Endothelial cell of umbilical vein (primary cell): ENCODE results near the gene FLT3. TPM values are rescaled to one million over a fixed set of nuclear protein-coding genes. Genes with fewer than 3 reads are reported as not detected.
"Not testable (repeated sequence)": the region's sequence is repeated elsewhere in the genome, so short reads cannot be mapped to it uniquely, and the experiment has no call there.

Experiments used
- BruUV-seq: library from RNA; stranded (reverse); fragments of 400-500 nt; replicated peaks from 2 replicates; lab custom pipeline; 2021; lab: Mats Ljungman, UMichigan
- CTCF ChIA-PET: fragments of 300-600, 350-600 bp; sonication (Branson Sonifier 250); formaldehyde crosslinking; loops from one replicate; lab custom pipeline; 2021; ENCODE audit warnings: antibody characterized with exemption, inconsistent platforms; lab: Charles Lee
- POLR2A ChIA-PET: fragments of 300-600, 350-600 bp; sonication (Branson Sonifier 250); formaldehyde crosslinking; loops from one replicate; lab custom pipeline; 2021; ENCODE audit warnings: antibody characterized with exemption, inconsistent platforms; lab: Charles Lee
- DNase-seq: peaks from one replicate; pipeline ENCODE4 v3.0.0-alpha.2; 2011; ENCODE audit warnings: low read depth, low spot score
- FAIRE-seq: peaks from 2 replicates; lab custom pipeline; 2011; peaks lifted over from hg19 to GRCh38; lab: Jason Lieb, UNC
- H2AFZ ChIP-seq: 2 replicates; pipeline ENCODE4 v1.6.0; 2012; ENCODE audit warnings: low read depth, low read length, control low read depth, inconsistent platforms
- H3K27ac ChIP-seq: 2 replicates; pipeline ENCODE4 v1.5.1; 2011; ENCODE audit warnings: low read depth, mild to moderate bottlenecking, control low read depth, low read length, moderate library complexity; ENCODE audit not compliant: insufficient read depth
- H3K27me3 ChIP-seq, 2 experiments: 2 replicates each; pipeline versions ENCODE4 v1.6.0 to v1.6.1; 2011; ENCODE audit warnings: low read length in 2 of 2, mixed read lengths in 1 of 2; ENCODE audit not compliant: control insufficient read depth in 2 of 2, insufficient read depth in 2 of 2
- H3K36me3 ChIP-seq, 2 experiments: 2 replicates in 1 of 2; 3 replicates in 1 of 2; pipeline ENCODE4 v1.5.1; 2011; ENCODE audit warnings: low read length in 2 of 2, mild to moderate bottlenecking in 1 of 2, moderate library complexity in 1 of 2; ENCODE audit not compliant: control insufficient read depth in 2 of 2, insufficient read depth in 2 of 2; ENCODE audit errors: extremely low read depth in 1 of 2
- H3K4me1 ChIP-seq: 3 replicates; pipeline ENCODE4 v1.5.1; 2011; ENCODE audit warnings: mild to moderate bottlenecking, low read length; ENCODE audit not compliant: control insufficient read depth, insufficient read depth; ENCODE audit errors: extremely low read depth
- H3K4me2 ChIP-seq: 2 replicates; pipeline ENCODE4 v1.6.1; 2011; ENCODE audit warnings: low read length, control low read depth, mixed read lengths; ENCODE audit not compliant: insufficient read depth
- H3K4me3 ChIP-seq, 3 experiments: fragments of 200-600 bp in 1 of 3; sonication (generic), shearing (Covaris generic) in 1 of 3; replicated peaks in 1 of 3; 2 replicates each; pipeline ENCODE4 v1.5.1; 2011 to 2016; ENCODE audit warnings: control low read depth in 3 of 3, low read length in 3 of 3, mild to moderate bottlenecking in 2 of 3, inconsistent platforms in 1 of 3, low read depth in 1 of 3, moderate library complexity in 1 of 3; ENCODE audit not compliant: insufficient read depth in 1 of 3
- H3K79me2 ChIP-seq: 2 replicates; pipeline ENCODE4 v1.6.0; 2012; ENCODE audit warnings: low read length, inconsistent platforms; ENCODE audit not compliant: control insufficient read depth, insufficient read depth
- H3K9ac ChIP-seq: replicated peaks from 2 replicates; pipeline ENCODE3; 2011; ENCODE audit warnings: low read length, control low read depth; ENCODE audit not compliant: insufficient read depth; ENCODE audit errors: extremely low read depth
- H3K9me1 ChIP-seq: replicated peaks from 3 replicates; pipeline ENCODE4 v1.6.0; 2011; ENCODE audit warnings: mild to moderate bottlenecking, low read length; ENCODE audit not compliant: control insufficient read depth, insufficient read depth; ENCODE audit errors: extremely low read depth
- H3K9me3 ChIP-seq: replicated peaks from 2 replicates; pipeline ENCODE4 v1.5.1; 2012; ENCODE audit warnings: low read length, inconsistent platforms; ENCODE audit not compliant: control insufficient read depth, insufficient read depth
- H4K20me1 ChIP-seq: replicated peaks from 2 replicates; pipeline ENCODE3; 2011; ENCODE audit warnings: mild to moderate bottlenecking, low read length; ENCODE audit not compliant: control insufficient read depth, insufficient read depth; ENCODE audit errors: extremely low read depth
- CTCF ChIP-seq, 2 donors: IDR thresholded peaks; 1 replicate in 1 of 2; 2 replicates in 1 of 2; pipeline ENCODE4 v1.5.1; 2011; ENCODE audit warnings: low read length in 2 of 2, mild to moderate bottlenecking in 2 of 2, moderate library complexity in 2 of 2, control low read depth in 1 of 2, inconsistent platforms in 1 of 2, low read depth in 1 of 2; ENCODE audit not compliant: insufficient read depth in 1 of 2; ENCODE audit errors: extremely low read depth in 1 of 2
- EZH2 ChIP-seq: IDR thresholded peaks from 2 replicates; pipeline ENCODE4 v1.6.1; 2012; ENCODE audit warnings: borderline replicate concordance, low read depth, mild to moderate bottlenecking, moderate library complexity, low read length, inconsistent platforms; ENCODE audit not compliant: severe bottlenecking
- FOS ChIP-seq: IDR thresholded peaks from 2 replicates; pipeline ENCODE4 v1.6.1; 2011; ENCODE audit warnings: mild to moderate bottlenecking, low read length, moderate library complexity, borderline replicate concordance; ENCODE audit not compliant: insufficient read depth
- GATA2 ChIP-seq: IDR thresholded peaks from 2 replicates; pipeline ENCODE4 v1.7.0; 2011; ENCODE audit warnings: low read depth, mild to moderate bottlenecking, moderate library complexity, mixed read lengths, low read length; ENCODE audit not compliant: insufficient read length, insufficient read depth
- JUN ChIP-seq: IDR thresholded peaks from 2 replicates; pipeline ENCODE4 v1.6.1; 2011; ENCODE audit warnings: borderline replicate concordance, low read depth; ENCODE audit not compliant: insufficient read length, insufficient read depth
- MAX ChIP-seq: IDR thresholded peaks from 2 replicates; pipeline ENCODE4 v1.6.1; 2011; ENCODE audit not compliant: insufficient read depth, insufficient read length
- MYC ChIP-seq: IDR thresholded peaks from one replicate; pipeline ENCODE4 v1.6.1; 2011; ENCODE audit warnings: mild to moderate bottlenecking, low read depth, low read length
- POLR2A ChIP-seq: IDR thresholded peaks from 2 replicates; pipeline ENCODE4 v1.6.1; 2012; ENCODE audit warnings: low read depth, mild to moderate bottlenecking, control low read depth, low read length
- POLR2AphosphoS5 ChIP-seq: IDR thresholded peaks from 2 replicates; pipeline ENCODE4 v1.6.1; 2012; ENCODE audit warnings: low read depth, mild to moderate bottlenecking, control low read depth, low read length, moderate library complexity; ENCODE audit not compliant: insufficient read depth
- dilution Hi-C: fragments of 300-500 bp; cut with MboI; formaldehyde crosslinking; loops from one replicate; pipeline ENCODE4 v1.15.0; 2019; ENCODE audit warnings: low sequenced_read_pairs; ENCODE audit not compliant: extremely low pct_ligation_motif_present
- intact Hi-C: fragments of 100-400 bp; cut with micrococcal nuclease; formaldehyde crosslinking; loops from one replicate; pipeline ENCODE4 v1.10.0; 2022
- polyA plus RNA-seq, 4 experiments: library from polyadenylated mRNA; depleted of rRNA in 3 of 4; stranded (reverse) in 3 of 4; unstranded in 1 of 4; fragments of >200 nt; gene quantifications; 2 replicates each; pipeline versions ENCODE4 v1.2.1 to v1.2.3, GENCODE V29; 2011 to 2012; ENCODE audit warnings: missing spikeins in 1 of 4
- total RNA-seq: library from RNA; stranded (reverse); gene quantifications from 2 replicates; pipeline ENCODE4 v1.2.3, GENCODE V29; 2021

Gene FLT3
- total and polyA plus RNA-seq, 2 donors (not counting 3 experiments of a cell fraction or from before 2014, with no cell fraction given), result 0.03 TPM; not detected in 1

- Histone ChIP-seq H4K20me1 (peaks cover 9% of the 10 kb centered on the region), H3K4me2 (no peak overlapping the region), H2AFZ (no peak overlapping the region), H3K27me3 (no peaks in the 10 kb centered on the region), H3K79me2 (peaks cover 87% of the 10 kb centered on the region), H3K4me3 (no peak overlapping the region), H3K9me1 (no peaks in the 10 kb centered on the region), H3K4me1 (peaks cover 6% of the 10 kb centered on the region), H3K9ac (no peak overlapping the region), H3K36me3 (no peaks in the 10 kb centered on the region), H3K27ac (no peak overlapping the region), H3K9me3 (no peaks in the 10 kb centered on the region)
- intact Hi-C loops (no loop called here), dilution Hi-C loops (no loop called here)
- DNase-seq, result no peak
- ChIA-PET POLR2A (no interaction called here), CTCF (interaction anchor here (1.6 kb wide), 1 partner anchor 15 kb away, joined by 3 read pairs; no protein-coding TSS in a partner anchor)
- no TSS peak for BruUV-seq
- no peak for TF ChIP-seq MAX
- TF ChIP-seq GATA2, result no peak
- TF ChIP-seq MYC, result no peak
- no peak for TF ChIP-seq JUN
- no peak for TF ChIP-seq POLR2A
- TF ChIP-seq EZH2, result no peak
- no peak for TF ChIP-seq CTCF (IDR thresholded peaks at IDR 0.05; ENCODE audit: extremely low read depth in 1 of 2, insufficient read depth in 1 of 2, low read depth in 1 of 2, low read length in 2 of 2)
- no peak for TF ChIP-seq POLR2AphosphoS5
- no peak for TF ChIP-seq FOS
- no peak for FAIRE-seq
These were observed 44.7 kb upstream of the FLT3 start for GRCh38 chr13:28145049-28145448.

GRCh38 chr13:28141542-28141941 is 41.2 kb upstream of the FLT3 start:
- H3K27ac ChIP-seq, H3K27me3 ChIP-seq, H3K9ac ChIP-seq, DNase-seq, dilution Hi-C loops, POLR2A ChIA-PET, H3K4me3 ChIP-seq, BruUV-seq, H2AFZ ChIP-seq, H3K4me2 ChIP-seq, H3K9me3 ChIP-seq, H3K36me3 ChIP-seq, FAIRE-seq, H4K20me1 ChIP-seq, intact Hi-C loops, H3K9me1 ChIP-seq: not testable (repeated sequence)
- Histone ChIP-seq H3K4me1 (peaks cover 20% of the 10 kb centered on the region), H3K79me2 (peaks cover 74% of the 10 kb centered on the region)
- CTCF ChIA-PET, result interaction anchor here (1.1 kb wide), 1 partner anchor 12 kb away, joined by 3 read pairs; no protein-coding TSS in a partner anchor
